CD4-positive, alpha-beta T cell treated with Interleukin-17A for 4 hours (primary cell): ENCODE results near the gene MUC5B.
"Not testable (repeated sequence)": the region's sequence is repeated elsewhere in the genome, so short reads cannot be mapped to it uniquely, and the experiment has no call there.

Source experiments
- DNase-seq: peaks from one replicate; pipeline ENCODE4 v3.0.0-alpha.2; 2020; ENCODE audit warnings: mixed read lengths

Gene MUC5B

GRCh38 chr11:1233351-1234053 lies 10.6 kb downstream of the MUC5B start:
- no peak for DNase-seq

- no peak for DNase-seq
Observed at GRCh38 chr11:1234054-1234720, 11.3 kb downstream of the MUC5B start.

- no peak for DNase-seq
Observed at GRCh38 chr11:1234771-1235305, 12.0 kb downstream of the MUC5B start.

GRCh38 chr11:1235306-1235900 lies 12.5 kb downstream of the MUC5B start:
- no peak for DNase-seq

GRCh38 chr11:1235901-1236315 lies 13.0 kb downstream of the MUC5B start:
- no peak for DNase-seq

GRCh38 chr11:1236316-1237127 lies 13.7 kb downstream of the MUC5B start:
- DNase-seq: no peak

GRCh38 chr11:1237128-1237580 lies 14.3 kb downstream of the MUC5B start:
- no peak for DNase-seq

GRCh38 chr11:1237851-1238250 lies 15.0 kb downstream of the MUC5B start:
- DNase-seq: no peak

- no peak for DNase-seq
Observed at GRCh38 chr11:1238767-1239595, 16.1 kb downstream of the MUC5B start.

GRCh38 chr11:1239596-1240205 lies 16.8 kb downstream of the MUC5B start:
- DNase-seq: no peak

GRCh38 chr11:1240771-1241170 lies 17.9 kb downstream of the MUC5B start:
- no peak for DNase-seq

GRCh38 chr11:1241706-1242105 lies 18.8 kb downstream of the MUC5B start:
- DNase-seq: no peak

- DNase-seq: no peak
Observed at GRCh38 chr11:1242289-1242688, 19.4 kb downstream of the MUC5B start.

GRCh38 chr11:1242751-1243150 lies 19.9 kb downstream of the MUC5B start:
- not testable (repeated sequence) for DNase-seq

GRCh38 chr11:1243521-1243920 lies 20.7 kb downstream of the MUC5B start:
- not testable (repeated sequence) for DNase-seq

GRCh38 chr11:1244557-1244956 lies 21.7 kb downstream of the MUC5B start:
- not testable (repeated sequence) for DNase-seq

GRCh38 chr11:1245717-1246116 lies 22.9 kb downstream of the MUC5B start:
- not testable (repeated sequence) for DNase-seq

GRCh38 chr11:1246301-1246700 lies 23.4 kb downstream of the MUC5B start:
- not testable (repeated sequence) for DNase-seq

GRCh38 chr11:1247026-1247425 lies 24.2 kb downstream of the MUC5B start:
- not testable (repeated sequence) for DNase-seq

GRCh38 chr11:1248951-1249350 lies 26.1 kb downstream of the MUC5B start:
- not testable (repeated sequence) for DNase-seq

- not testable (repeated sequence) for DNase-seq
Observed at GRCh38 chr11:1250411-1250810, 27.5 kb downstream of the MUC5B start.
